ENCODE measurements around the gene KCNN3. TPM values are rescaled to one million over a fixed set of nuclear protein-coding genes. Genes with fewer than 3 reads are reported as not detected.

Gene KCNN3
- total RNA-seq, 1 donor from 2014 or later: 4.3 TPM

- no peak overlapping the region for H3K4me2 ChIP-seq
- TF ChIP-seq EZH2 (IDR thresholded peaks at IDR 0.05) (no peak), EZH2phosphoT487 (IDR thresholded peaks at IDR 0.05) (no peak), CTCF (IDR thresholded peaks at IDR 0.05) (no peak)
- peaks cover 43% of the 10 kb centered on the region for H3K4me1 ChIP-seq
- no peak overlapping the region for H3K4me3 ChIP-seq
- DNase-seq (ENCODE audit: low spot score): no peak
- Mint-ChIP-seq H3K4me3 (no peak overlapping the region), H3K9me3 (no peaks in the 10 kb centered on the region), H3K36me3 (no peaks in the 10 kb centered on the region), H3K27me3 (ENCODE audit: insufficient read depth, low read depth) (peaks cover 14% of the 10 kb centered on the region), H3K27ac (no peak overlapping the region), H3K4me1 (peaks cover 50% of the 10 kb centered on the region)
- no peak overlapping the region for H3K9ac ChIP-seq
- no peak overlapping the region for H3K27ac ChIP-seq
- H3K9me3 ChIP-seq (ENCODE audit: low read depth): no peaks in the 10 kb centered on the region
- no peaks in the 10 kb centered on the region for H3K79me2 ChIP-seq (ENCODE audit: low read depth)
- H3K27me3 ChIP-seq: no peaks in the 10 kb centered on the region
- no peaks in the 10 kb centered on the region for H3K36me3 ChIP-seq
- peaks cover 3% of the 10 kb centered on the region for H3F3A ChIP-seq (ENCODE audit: low read depth)
- peaks cover 6% of the 10 kb centered on the region for H4K20me1 ChIP-seq (ENCODE audit: low read depth)
- no peak overlapping the region for H2AFZ ChIP-seq (replicated peaks)
Observed at GRCh38 chr1:154816369-154816768, 53.7 kb downstream of the KCNN3 start.

GRCh38 chr1:154813846-154814505, 56.1 kb downstream of the KCNN3 start:
- Histone ChIP-seq H3K79me2 (ENCODE audit: low read depth) (no peaks in the 10 kb centered on the region), H3F3A (ENCODE audit: low read depth) (peaks cover 3% of the 10 kb centered on the region), H4K20me1 (ENCODE audit: low read depth) (peaks cover 6% of the 10 kb centered on the region), H3K4me1 (peaks cover 44% of the 10 kb centered on the region), H3K27me3 (no peaks in the 10 kb centered on the region), H3K9ac (no peak overlapping the region), H3K9me3 (ENCODE audit: low read depth) (no peaks in the 10 kb centered on the region), H3K4me2 (no peak overlapping the region), H2AFZ (replicated peaks) (no peak overlapping the region), H3K4me3 (no peak overlapping the region), H3K36me3 (no peaks in the 10 kb centered on the region), H3K27ac (no peak overlapping the region)
- Mint-ChIP-seq H3K4me1 (peaks cover 56% of the 10 kb centered on the region), H3K36me3 (no peaks in the 10 kb centered on the region), H3K27ac (peak overlapping the region; percentile 85), H3K9me3 (no peaks in the 10 kb centered on the region), H3K4me3 (peak overlapping the region; percentile 68), H3K27me3 (ENCODE audit: insufficient read depth, low read depth) (peaks cover 10% of the 10 kb centered on the region)
- no peak for DNase-seq (ENCODE audit: low spot score)
- TF ChIP-seq EZH2phosphoT487 (IDR thresholded peaks at IDR 0.05): no peak
- no peak for TF ChIP-seq CTCF (IDR thresholded peaks at IDR 0.05)
- TF ChIP-seq EZH2 (IDR thresholded peaks at IDR 0.05): no peak

GRCh38 chr1:154813300-154813816, 56.7 kb downstream of the KCNN3 start:
- H3K27me3 ChIP-seq: no peaks in the 10 kb centered on the region
- no peak overlapping the region for H2AFZ ChIP-seq (replicated peaks)
- H3K9me3 ChIP-seq (ENCODE audit: low read depth): no peaks in the 10 kb centered on the region
- Mint-ChIP-seq H3K9me3 (no peaks in the 10 kb centered on the region), H3K27me3 (ENCODE audit: insufficient read depth, low read depth) (peaks cover 10% of the 10 kb centered on the region), H3K4me1 (peaks cover 56% of the 10 kb centered on the region), H3K27ac (peak overlapping the region; percentile 68), H3K4me3 (peak overlapping the region; percentile 68), H3K36me3 (no peaks in the 10 kb centered on the region)
- H4K20me1 ChIP-seq (ENCODE audit: low read depth): peaks cover 6% of the 10 kb centered on the region
- no peak overlapping the region for H3K27ac ChIP-seq
- no peak overlapping the region for H3K4me3 ChIP-seq
- H3K9ac ChIP-seq: no peak overlapping the region
- H3F3A ChIP-seq (ENCODE audit: low read depth): peaks cover 3% of the 10 kb centered on the region
- H3K4me1 ChIP-seq: peaks cover 39% of the 10 kb centered on the region
- H3K4me2 ChIP-seq: no peak overlapping the region
- TF ChIP-seq EZH2 (IDR thresholded peaks at IDR 0.05): no peak
- no peak for TF ChIP-seq CTCF (IDR thresholded peaks at IDR 0.05)
- no peak for TF ChIP-seq EZH2phosphoT487 (IDR thresholded peaks at IDR 0.05)
- H3K79me2 ChIP-seq (ENCODE audit: low read depth): no peaks in the 10 kb centered on the region
- H3K36me3 ChIP-seq: no peaks in the 10 kb centered on the region
- DNase-seq (ENCODE audit: low spot score): peak; percentile 47
